NCI-H526 (cell line): ENCODE measurements around the gene SPATA18.
A peak's percentile ranks its signal among the peaks of the same experiment; 100 is the strongest.
"Not testable (repeated sequence)": the region's sequence is repeated elsewhere in the genome, so short reads cannot be mapped to it uniquely, and the experiment has no call there.

Experiments used
- DNase-seq, 2 experiments: peaks; one replicate each; lab custom pipeline; 2025; lab: John Stamatoyannopoulos, UW

Gene SPATA18

GRCh38 chr4:52052475-52052780 lies 1.3 kb downstream of the SPATA18 start:
- no peak for DNase-seq

GRCh38 chr4:52054254-52054653 lies 3.1 kb downstream of the SPATA18 start:
- DNase-seq, result no peak

- no peak for DNase-seq
These were observed 6.1 kb downstream of the SPATA18 start for GRCh38 chr4:52057196-52057595.

- DNase-seq, result no peak
These were observed 7.2 kb downstream of the SPATA18 start for GRCh38 chr4:52058275-52058674.

GRCh38 chr4:52059372-52059771 lies 8.3 kb downstream of the SPATA18 start:
- no peak for DNase-seq

- no peak for DNase-seq
These were observed 18.5 kb downstream of the SPATA18 start for GRCh38 chr4:52069571-52069970.

GRCh38 chr4:52071791-52072546 lies 20.9 kb downstream of the SPATA18 start:
- no peak for DNase-seq

GRCh38 chr4:52076731-52077130 lies 25.6 kb downstream of the SPATA18 start:
- DNase-seq, result peak in 1 of 2 experiments; percentile 6

- DNase-seq, result no peak
These were observed 28.6 kb downstream of the SPATA18 start for GRCh38 chr4:52079659-52080058.

GRCh38 chr4:52081216-52081615 lies 30.1 kb downstream of the SPATA18 start:
- DNase-seq, result no peak

GRCh38 chr4:52086425-52086824 lies 35.3 kb downstream of the SPATA18 start:
- not testable (repeated sequence) for DNase-seq

GRCh38 chr4:52091801-52092200 lies 40.7 kb downstream of the SPATA18 start:
- peak in 1 of 2 experiments; percentile 2 for DNase-seq

- no peak for DNase-seq
These were observed 42.4 kb downstream of the SPATA18 start for GRCh38 chr4:52093466-52093865.

- no peak for DNase-seq
These were observed 43.5 kb downstream of the SPATA18 start for GRCh38 chr4:52094376-52095145.

GRCh38 chr4:52095374-52095773 lies 44.3 kb downstream of the SPATA18 start:
- DNase-seq, result no peak

GRCh38 chr4:52096048-52096447 lies 44.9 kb downstream of the SPATA18 start:
- DNase-seq, result no peak

GRCh38 chr4:52098618-52099017 lies 47.5 kb downstream of the SPATA18 start:
- no peak for DNase-seq

GRCh38 chr4:52099860-52100461 lies 48.9 kb downstream of the SPATA18 start:
- no peak for DNase-seq

- no peak for DNase-seq
These were observed 51.5 kb downstream of the SPATA18 start for GRCh38 chr4:52102587-52102986.

- peak; percentile 41 to 62 for DNase-seq
These were observed 52.2 kb downstream of the SPATA18 start for GRCh38 chr4:52103319-52103718.

- DNase-seq, result no peak
These were observed 54.2 kb downstream of the SPATA18 start for GRCh38 chr4:52105276-52105675.

GRCh38 chr4:52106191-52106590 lies 55.1 kb downstream of the SPATA18 start:
- no peak for DNase-seq

- no peak for DNase-seq
These were observed 55.6 kb downstream of the SPATA18 start for GRCh38 chr4:52106660-52107059.
